HFFc6 (cell line): ENCODE data around the gene MAMLD1. TPM values are rescaled to one million over a fixed set of nuclear protein-coding genes. Genes with fewer than 3 reads are reported as not detected.

Experiments
- DNase-seq: peaks from one replicate; pipeline ENCODE4 v3.0.0-alpha.2; 2018
- H3K27ac Mint-ChIP-seq: 2 replicates; pipeline ENCODE4 v1.8.0; 2020; ENCODE audit warnings: mild to moderate bottlenecking, mixed read lengths
- H3K27me3 Mint-ChIP-seq: 2 replicates; pipeline ENCODE4 v1.8.0; 2021; ENCODE audit warnings: mild to moderate bottlenecking, moderate library complexity, mixed read lengths; ENCODE audit not compliant: insufficient read depth
- H3K36me3 Mint-ChIP-seq: 2 replicates; pipeline ENCODE4 v1.8.0; 2021; ENCODE audit warnings: low read depth, mixed read lengths
- H3K4me1 Mint-ChIP-seq: 2 replicates; pipeline ENCODE4 v1.8.0; 2020; ENCODE audit warnings: low read depth, mixed read lengths
- H3K4me3 Mint-ChIP-seq: 2 replicates; pipeline ENCODE4 v1.8.0; 2020; ENCODE audit warnings: mild to moderate bottlenecking, moderate library complexity, mixed read lengths
- H3K9me3 Mint-ChIP-seq: 2 replicates; pipeline ENCODE4 v1.8.0; 2020; ENCODE audit warnings: mild to moderate bottlenecking, mixed read lengths
- total RNA-seq, 6 experiments: library from RNA; stranded (reverse); fragmentation: NEBNext Ultra II Directional; extraction: Animal tissue kit (Norgen Biotek cat#: 25700); gene quantifications; 2 replicates in 1 of 6; 3 replicates in 5 of 6; pipeline ENCODE4 v1.2.3, GENCODE V29; 2021
- TF ChIP-seq, protein P1 (sequence below): fragments of 200-600 bp; sonication (generic); IDR thresholded peaks from 2 replicates; pipeline ENCODE4 v1.5.0; 2021; ENCODE audit warnings: antibody characterized with exemption, mild to moderate bottlenecking

The MAMLD1 gene
- total RNA-seq, 6 experiments from 2014 or later: 4.0 to 5.3 (median 4.7) TPM

DNA sequence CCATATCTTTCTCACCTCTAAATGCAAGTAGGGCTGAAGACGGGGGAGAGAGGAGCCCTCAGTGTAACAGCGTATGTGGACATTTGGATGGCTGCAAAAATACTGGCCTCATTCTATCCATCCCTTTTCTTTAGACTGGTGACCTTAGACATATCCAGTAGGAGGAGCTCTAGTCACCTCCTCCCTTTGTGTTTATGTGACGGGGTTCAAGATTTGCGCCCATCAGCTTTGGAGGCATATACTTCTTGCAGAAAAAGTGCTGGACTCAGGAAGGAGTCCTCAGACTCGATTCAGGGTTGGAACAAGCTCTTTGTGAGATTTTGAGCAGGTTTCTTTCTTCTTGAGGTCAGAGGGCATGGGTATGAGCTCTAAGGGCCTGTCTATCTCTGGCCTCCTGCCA lies 86.2 kb downstream of the MAMLD1 start:
- Mint-ChIP-seq H3K27ac (no peak overlapping the region), H3K36me3 (no peaks in the 10 kb centered on the region), H3K4me1 (no peaks in the 10 kb centered on the region), H3K4me3 (no peak overlapping the region), H3K9me3 (no peaks in the 10 kb centered on the region), H3K27me3 (peaks cover 3% of the 10 kb centered on the region; the same call in 1 of the 2 replicates)
- DNase-seq: no peak
- TF ChIP-seq, protein P1, sequence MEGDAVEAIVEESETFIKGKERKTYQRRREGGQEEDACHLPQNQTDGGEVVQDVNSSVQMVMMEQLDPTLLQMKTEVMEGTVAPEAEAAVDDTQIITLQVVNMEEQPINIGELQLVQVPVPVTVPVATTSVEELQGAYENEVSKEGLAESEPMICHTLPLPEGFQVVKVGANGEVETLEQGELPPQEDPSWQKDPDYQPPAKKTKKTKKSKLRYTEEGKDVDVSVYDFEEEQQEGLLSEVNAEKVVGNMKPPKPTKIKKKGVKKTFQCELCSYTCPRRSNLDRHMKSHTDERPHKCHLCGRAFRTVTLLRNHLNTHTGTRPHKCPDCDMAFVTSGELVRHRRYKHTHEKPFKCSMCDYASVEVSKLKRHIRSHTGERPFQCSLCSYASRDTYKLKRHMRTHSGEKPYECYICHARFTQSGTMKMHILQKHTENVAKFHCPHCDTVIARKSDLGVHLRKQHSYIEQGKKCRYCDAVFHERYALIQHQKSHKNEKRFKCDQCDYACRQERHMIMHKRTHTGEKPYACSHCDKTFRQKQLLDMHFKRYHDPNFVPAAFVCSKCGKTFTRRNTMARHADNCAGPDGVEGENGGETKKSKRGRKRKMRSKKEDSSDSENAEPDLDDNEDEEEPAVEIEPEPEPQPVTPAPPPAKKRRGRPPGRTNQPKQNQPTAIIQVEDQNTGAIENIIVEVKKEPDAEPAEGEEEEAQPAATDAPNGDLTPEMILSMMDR: peak; percentile 29; the same call in 1 of the 2 replicates

- peaks cover 3% of the 10 kb centered on the region; the same call in 1 of the 2 replicates for H3K27me3 Mint-ChIP-seq
- no peaks in the 10 kb centered on the region for H3K4me1 Mint-ChIP-seq
- H3K9me3 Mint-ChIP-seq: no peaks in the 10 kb centered on the region
- H3K36me3 Mint-ChIP-seq: no peaks in the 10 kb centered on the region; the same call in 1 of the 2 replicates
- TF ChIP-seq, protein P1: no peak
- no peak for DNase-seq
- no peak overlapping the region for H3K4me3 Mint-ChIP-seq
- H3K27ac Mint-ChIP-seq: no peak overlapping the region
Observed at GRCh38 chrX:150450519-150451177, 87.5 kb downstream of the MAMLD1 start.

GRCh38 chrX:150451953-150452352 lies 88.8 kb downstream of the MAMLD1 start:
- no peak for DNase-seq
- no peak overlapping the region for H3K27ac Mint-ChIP-seq
- peaks cover 3% of the 10 kb centered on the region; the same call in 1 of the 2 replicates for H3K27me3 Mint-ChIP-seq
- no peaks in the 10 kb centered on the region for H3K9me3 Mint-ChIP-seq
- H3K4me3 Mint-ChIP-seq: no peak overlapping the region
- no peaks in the 10 kb centered on the region; the same call in 1 of the 2 replicates for H3K36me3 Mint-ChIP-seq
- no peaks in the 10 kb centered on the region for H3K4me1 Mint-ChIP-seq
- TF ChIP-seq, protein P1: no peak

DNA sequence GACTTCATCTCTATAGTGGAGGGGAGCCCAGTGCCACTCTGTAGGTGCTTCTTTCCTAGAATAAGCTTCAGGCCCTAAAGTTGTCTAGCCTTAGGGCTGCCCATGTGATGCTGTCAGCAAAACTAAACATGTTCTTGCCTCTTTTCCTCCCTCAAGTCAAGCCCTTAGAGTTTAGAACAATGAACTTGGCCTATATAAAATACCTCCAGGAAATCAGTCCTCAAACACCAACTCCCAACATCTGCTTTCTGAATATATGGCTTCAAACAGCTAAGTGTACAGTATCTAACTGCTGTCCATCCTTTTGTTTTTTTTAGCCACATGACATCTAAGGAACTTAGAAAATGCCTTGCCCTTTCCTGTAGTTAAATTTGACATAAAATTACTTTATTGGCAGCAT lies 91.0 kb downstream of the MAMLD1 start:
- H3K4me3 Mint-ChIP-seq: no peak overlapping the region
- H3K4me1 Mint-ChIP-seq: no peaks in the 10 kb centered on the region
- H3K9me3 Mint-ChIP-seq: no peaks in the 10 kb centered on the region
- TF ChIP-seq, protein P1: no peak
- H3K27ac Mint-ChIP-seq: no peak overlapping the region
- no peaks in the 10 kb centered on the region; the same call in 1 of the 2 replicates for H3K36me3 Mint-ChIP-seq
- no peak for DNase-seq
- H3K27me3 Mint-ChIP-seq: peaks cover 3% of the 10 kb centered on the region; the same call in 1 of the 2 replicates

DNA sequence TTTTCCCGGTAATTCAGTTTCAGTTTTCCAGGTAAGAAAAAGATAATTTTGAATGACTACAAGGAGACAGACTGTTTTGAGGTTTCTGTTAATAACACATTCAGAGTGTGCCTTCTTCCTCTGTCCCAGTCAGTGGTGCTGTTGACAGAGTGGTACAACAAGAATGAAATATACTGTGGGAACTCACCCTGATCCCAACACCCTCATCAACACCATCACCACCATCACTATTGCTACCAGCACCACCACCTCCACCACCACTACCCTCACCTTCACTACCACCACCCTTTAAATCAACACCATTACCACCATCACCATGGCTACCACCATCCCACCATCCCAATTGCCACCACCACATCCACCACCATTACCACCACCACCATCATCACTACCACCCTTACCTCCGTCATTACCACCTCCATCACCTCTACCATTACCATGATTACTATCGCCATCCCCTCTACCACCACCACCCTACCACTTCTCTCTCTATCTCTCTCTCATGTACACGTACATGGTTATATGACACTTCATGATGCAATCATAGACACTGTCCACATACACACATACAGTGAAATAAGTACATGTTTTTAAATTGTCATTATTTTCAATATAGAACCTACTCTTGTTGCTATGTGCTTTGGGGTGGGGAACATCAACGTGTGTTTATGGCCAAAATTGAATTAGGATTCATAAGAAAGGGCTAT lies 91.5 kb downstream of the MAMLD1 start:
- Mint-ChIP-seq H3K27ac (no peak overlapping the region), H3K9me3 (no peaks in the 10 kb centered on the region), H3K36me3 (no peaks in the 10 kb centered on the region; the same call in 1 of the 2 replicates), H3K4me1 (no peaks in the 10 kb centered on the region), H3K4me3 (no peak overlapping the region), H3K27me3 (peaks cover 3% of the 10 kb centered on the region; the same call in 1 of the 2 replicates)
- TF ChIP-seq, protein P1: no peak
- DNase-seq: no peak
